ENCODE results near the gene MYLK.
"Not testable (repeated sequence)": the region's sequence is repeated elsewhere in the genome, so short reads cannot be mapped to it uniquely, and the experiment has no call there.

MYLK gene

GRCh38 chr3:123884203-123884831 is at the start of gene MYLK:
Gene MYLK, minus strand, starts transcription at chr3:123884332. Its CDS starts 90,491 bp downstream, at chr3:123793841.
- DNase-seq: peak; percentile 27

- DNase-seq: no peak
These were observed 46.3 kb upstream of the MYLK start for GRCh38 chr3:123930445-123930844.

GRCh38 chr3:123929325-123929724 is 45.2 kb upstream of the MYLK start:
- DNase-seq: no peak

- no peak for DNase-seq
These were observed 42.3 kb upstream of the MYLK start for GRCh38 chr3:123926396-123926795.

GRCh38 chr3:123920868-123921267 is 36.7 kb upstream of the MYLK start:
- no peak for DNase-seq

GRCh38 chr3:123920383-123920782 is 36.3 kb upstream of the MYLK start:
- no peak for DNase-seq

GRCh38 chr3:123919353-123919752 is 35.2 kb upstream of the MYLK start:
- no peak for DNase-seq

GRCh38 chr3:123914829-123915228 is 30.7 kb upstream of the MYLK start:
- DNase-seq: no peak

GRCh38 chr3:123909785-123910184 is 25.7 kb upstream of the MYLK start:
- no peak for DNase-seq

GRCh38 chr3:123907720-123908119 is 23.6 kb upstream of the MYLK start:
- DNase-seq: no peak

- no peak for DNase-seq
These were observed 15.3 kb upstream of the MYLK start for GRCh38 chr3:123899300-123899865.

- DNase-seq: no peak
These were observed 8.9 kb upstream of the MYLK start for GRCh38 chr3:123893012-123893411.

GRCh38 chr3:123892195-123892594 is 8.1 kb upstream of the MYLK start:
- DNase-seq: no peak

GRCh38 chr3:123890991-123891390 is 6.9 kb upstream of the MYLK start:
- DNase-seq: not testable (repeated sequence)

GRCh38 chr3:123890162-123890561 is 6.0 kb upstream of the MYLK start:
- DNase-seq: not testable (repeated sequence)

GRCh38 chr3:123884993-123885392 is 861 bp upstream of the MYLK start:
- DNase-seq: no peak

GRCh38 chr3:123883701-123884202 is 380 bp downstream of the MYLK start:
- DNase-seq: no peak

GRCh38 chr3:123883111-123883510 is 1.0 kb downstream of the MYLK start:
- DNase-seq: no peak

- DNase-seq: no peak
These were observed 2.4 kb downstream of the MYLK start for GRCh38 chr3:123881771-123882170.

GRCh38 chr3:123880998-123881561 is 3.1 kb downstream of the MYLK start:
- no peak for DNase-seq

GRCh38 chr3:123878807-123879206 is 5.3 kb downstream of the MYLK start:
- no peak for DNase-seq

- no peak for DNase-seq
These were observed 6.2 kb downstream of the MYLK start for GRCh38 chr3:123877965-123878364.

- no peak for DNase-seq
These were observed 6.7 kb downstream of the MYLK start for GRCh38 chr3:123877466-123877865.

GRCh38 chr3:123876858-123877257 is 7.3 kb downstream of the MYLK start:
- DNase-seq: no peak

- DNase-seq: no peak
These were observed 11.5 kb downstream of the MYLK start for GRCh38 chr3:123872621-123873020.
